ENCODE results near the gene TMCO1.
"Not testable (repeated sequence)": the region's sequence is repeated elsewhere in the genome, so short reads cannot be mapped to it uniquely, and the experiment has no call there.

Gene TMCO1

DNA sequence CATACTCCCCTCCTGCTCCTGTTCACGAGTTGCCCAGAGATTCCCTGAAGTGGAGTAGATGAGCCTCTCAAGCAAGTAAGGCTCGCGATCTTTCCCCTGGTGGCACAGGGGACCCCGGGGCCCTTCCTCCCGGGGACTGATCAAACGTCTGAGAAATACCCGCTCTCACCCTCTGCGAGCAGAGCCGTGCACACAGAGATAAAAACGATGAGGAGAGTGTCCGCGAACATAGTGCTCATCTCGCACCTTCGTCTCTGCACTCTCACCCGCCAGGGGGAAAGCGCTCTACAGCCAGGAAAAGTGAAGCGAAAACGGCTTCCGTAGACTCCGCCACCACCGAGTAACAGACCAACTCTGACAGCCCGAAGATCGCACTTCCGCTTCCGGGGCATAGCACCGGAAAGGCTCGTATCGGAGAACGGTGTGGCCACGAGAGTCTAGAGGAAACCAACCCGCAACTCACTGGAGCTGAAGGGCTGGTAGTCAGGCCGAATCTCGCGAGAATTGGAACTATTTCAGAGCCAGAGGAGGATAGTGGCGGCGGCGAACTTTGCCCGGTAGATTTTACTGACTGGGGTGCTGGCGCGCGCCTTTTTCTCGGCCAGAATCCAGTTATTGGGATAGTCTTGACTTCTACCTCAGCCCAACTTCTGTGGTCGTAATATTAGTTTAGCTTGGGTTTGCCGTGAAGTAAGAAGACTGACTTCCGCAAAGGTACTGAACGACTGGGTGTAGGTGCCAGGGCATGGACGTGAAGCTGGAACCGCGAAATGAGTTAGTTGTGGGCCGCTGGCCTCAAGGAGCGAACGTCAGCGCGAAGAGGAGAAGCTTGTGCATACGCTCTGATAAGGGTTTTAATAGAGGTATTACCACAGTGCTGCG is at the start of gene TMCO1:
Gene TMCO1, minus strand, starts transcription at position 356 of the 882 bp plus-strand sequence. Its CDS starts 117 bp downstream, at position 239.
- DNase-seq: peak; percentile 86

DNA sequence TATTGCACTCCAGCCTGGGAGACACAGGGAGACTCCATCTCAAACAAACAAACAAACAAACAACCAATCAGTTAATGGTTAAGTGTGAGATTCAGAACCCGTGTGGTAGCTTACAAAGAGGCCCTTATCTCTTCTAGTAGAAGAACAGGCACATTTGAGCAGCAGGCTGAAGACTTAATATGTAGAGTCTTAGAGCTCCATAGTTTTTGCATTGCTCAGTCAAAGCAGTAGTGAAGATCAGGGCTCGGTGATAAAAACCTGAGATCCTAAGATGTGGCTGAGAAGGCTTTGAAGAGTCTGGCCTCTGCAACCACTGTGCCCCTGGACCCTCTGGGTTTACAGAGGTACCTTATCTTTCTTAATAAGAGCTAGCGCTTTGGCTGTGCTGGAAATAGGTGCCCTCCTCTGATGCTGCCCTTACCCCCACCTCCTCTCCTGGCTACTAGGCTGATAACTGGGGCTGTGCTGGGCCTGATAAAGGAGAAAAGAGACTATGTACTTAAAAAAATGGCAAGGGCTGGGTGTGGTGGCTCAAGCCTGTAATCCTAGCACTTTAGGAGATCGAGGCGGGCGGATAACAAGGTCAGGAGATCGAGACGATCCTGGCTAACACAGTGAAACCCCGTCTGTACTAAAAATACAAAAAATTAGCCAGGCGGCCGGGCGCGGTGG is 48.3 kb upstream of the TMCO1 start:
- DNase-seq: no peak

GRCh38 chr1:165816157-165816556 is 47.5 kb upstream of the TMCO1 start:
- no peak for DNase-seq

DNA sequence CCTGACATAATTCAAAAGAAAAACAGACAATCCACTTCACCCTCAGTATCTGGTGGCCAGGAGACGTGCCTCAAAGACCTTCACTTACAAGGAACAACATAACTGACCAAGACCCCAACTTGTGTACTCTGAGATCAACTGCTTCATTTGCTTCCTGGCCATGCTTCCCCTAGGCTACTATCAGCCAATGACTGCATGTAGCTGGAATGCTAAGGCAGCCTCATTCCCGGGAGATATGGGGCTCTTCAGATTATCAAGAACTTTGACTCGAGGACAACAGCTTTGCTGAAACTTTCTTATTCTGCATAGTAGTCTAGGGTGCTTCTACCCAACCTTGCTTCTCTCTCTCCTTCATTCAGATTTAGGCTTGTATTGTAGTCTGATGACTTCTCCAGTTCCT is 47.1 kb upstream of the TMCO1 start:
- DNase-seq: no peak

- DNase-seq: no peak
Observed at GRCh38 chr1:165807613-165808012, 38.9 kb upstream of the TMCO1 start.

DNA sequence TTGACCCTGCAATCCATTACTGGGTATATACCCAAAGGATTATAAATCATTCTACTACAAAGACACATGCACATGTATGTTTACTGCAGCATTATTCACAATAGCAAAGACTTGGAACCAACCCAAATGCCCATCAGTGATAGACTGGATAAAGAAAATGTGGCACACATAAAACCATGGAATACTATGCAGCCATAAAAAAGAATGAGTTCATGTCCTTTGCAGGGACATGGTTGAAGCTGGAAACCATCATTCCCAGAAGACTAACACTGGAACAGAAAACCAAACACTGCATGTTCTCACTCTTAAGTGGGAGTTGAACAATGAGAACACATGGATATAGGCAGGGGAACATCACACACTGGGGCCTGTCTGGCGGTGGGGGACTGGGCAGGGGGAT is 35.8 kb upstream of the TMCO1 start:
- not testable (repeated sequence) for DNase-seq

DNA sequence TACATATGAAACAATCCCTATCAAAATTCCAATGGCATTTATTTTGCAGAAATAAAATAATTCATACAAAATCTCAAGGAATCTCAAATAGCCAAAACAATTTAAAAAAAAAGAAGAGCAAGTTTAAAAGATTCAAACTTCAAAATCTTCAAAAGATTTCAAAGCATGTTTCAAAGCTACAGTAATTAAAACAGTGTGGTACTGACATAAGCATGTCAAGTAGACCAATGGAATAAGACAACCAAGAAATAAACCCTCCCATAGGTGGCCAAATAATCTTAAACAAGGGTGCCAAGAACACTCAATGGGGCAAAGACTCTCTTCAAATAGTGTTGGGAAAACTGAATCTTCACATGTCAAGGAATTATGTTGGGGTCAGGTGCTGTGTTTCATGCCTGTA is 30.7 kb upstream of the TMCO1 start:
- no peak for DNase-seq

DNA sequence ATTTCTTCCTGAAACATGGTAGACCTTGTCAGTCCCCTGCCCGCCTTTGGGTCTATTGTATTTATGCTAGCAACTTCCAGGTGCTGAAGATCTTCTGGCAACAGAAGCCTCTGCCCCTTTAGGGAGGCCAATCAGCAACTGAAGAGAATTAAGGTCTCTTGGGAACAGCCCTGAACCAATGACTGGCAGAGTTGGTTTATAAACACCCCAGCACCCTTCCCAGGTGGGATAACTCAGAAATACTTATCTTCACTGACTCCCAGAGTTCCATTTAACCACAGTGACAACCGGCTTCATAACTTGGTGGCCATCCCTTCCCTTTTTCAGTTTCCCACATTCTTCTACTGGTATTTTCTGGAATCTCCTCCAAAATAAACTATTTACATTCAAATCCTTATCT is 27.2 kb upstream of the TMCO1 start:
- DNase-seq: no peak

GRCh38 chr1:165793951-165794350 is 25.3 kb upstream of the TMCO1 start:
- no peak for DNase-seq

GRCh38 chr1:165787741-165788140 is 19.1 kb upstream of the TMCO1 start:
- DNase-seq: no peak

- DNase-seq: not testable (repeated sequence)
Observed at GRCh38 chr1:165783519-165783918, 14.9 kb upstream of the TMCO1 start.

- not testable (repeated sequence) for DNase-seq
Observed at GRCh38 chr1:165778197-165778596, 9.5 kb upstream of the TMCO1 start.

DNA sequence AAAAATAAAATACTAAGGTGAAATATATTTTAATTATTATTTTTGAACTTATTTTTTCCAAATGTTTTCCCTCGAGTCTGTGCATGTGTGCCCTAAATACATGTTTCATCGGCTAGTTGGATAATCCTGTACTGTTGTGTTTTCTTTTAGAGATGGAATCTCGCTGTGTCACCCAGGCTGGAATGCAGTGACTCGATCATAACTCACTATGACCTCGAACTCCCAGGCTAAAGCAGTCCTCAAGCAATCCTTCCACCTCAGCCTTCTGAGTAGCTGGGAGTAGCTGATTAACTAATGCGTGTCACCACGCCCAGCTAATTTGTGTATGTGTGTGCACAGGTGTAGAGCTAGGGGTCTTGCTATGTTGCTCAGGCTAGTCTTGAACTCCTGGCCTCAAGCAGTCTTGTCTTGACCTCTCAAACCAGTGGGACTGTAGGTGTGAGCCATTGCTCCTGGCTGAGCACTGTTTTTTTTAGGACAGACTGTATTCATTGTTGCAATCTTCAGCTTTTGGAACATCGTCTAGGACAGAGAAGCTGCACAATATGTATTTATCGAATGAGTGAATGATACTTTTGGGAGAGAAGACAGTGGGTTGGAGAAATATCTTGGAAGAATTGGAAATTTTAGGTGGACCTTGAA is 4.8 kb upstream of the TMCO1 start:
- no peak for DNase-seq

DNA sequence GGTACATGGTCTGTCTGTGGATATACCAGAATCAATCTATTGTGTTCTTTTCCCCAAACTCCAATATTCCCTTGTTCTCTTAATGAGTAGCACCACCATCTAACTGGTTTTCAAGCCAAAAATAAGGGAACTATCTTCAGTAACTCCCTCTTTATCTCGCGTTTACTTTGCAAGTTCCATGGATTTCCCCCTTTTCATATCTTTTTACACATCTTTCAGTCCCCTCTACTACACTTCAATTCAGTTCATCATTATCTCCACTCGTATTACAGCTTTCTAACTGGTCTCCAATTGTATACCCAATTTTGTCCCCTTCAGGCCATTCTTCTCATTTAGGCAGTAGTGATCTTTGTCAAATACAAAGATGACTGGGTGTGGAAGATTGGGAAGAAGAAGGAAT is 4.1 kb upstream of the TMCO1 start:
- no peak for DNase-seq

- no peak for DNase-seq
Observed at GRCh38 chr1:165764277-165764676, 4.4 kb downstream of the TMCO1 start.

- no peak for DNase-seq
Observed at GRCh38 chr1:165763442-165763841, 5.2 kb downstream of the TMCO1 start.

DNA sequence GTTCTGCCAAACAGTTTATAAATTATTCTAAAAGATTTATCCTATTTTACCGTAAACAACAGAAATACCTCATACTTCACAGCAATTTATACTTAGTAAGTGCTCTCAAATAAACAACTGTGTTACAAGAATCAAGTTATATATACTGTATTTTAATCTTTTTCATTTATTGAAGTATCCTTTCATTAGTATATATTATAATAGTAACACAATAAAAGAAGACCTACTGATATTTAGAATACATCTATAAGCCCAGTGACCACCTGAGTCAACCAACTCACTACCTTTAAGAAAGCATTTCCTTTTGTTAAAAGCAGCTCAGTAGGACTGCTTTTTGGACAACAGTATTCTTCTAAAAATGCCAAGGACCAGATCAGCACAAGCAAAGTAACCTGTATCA is 5.9 kb downstream of the TMCO1 start:
- DNase-seq: no peak

- DNase-seq: no peak
Observed at GRCh38 chr1:165759095-165759494, 9.6 kb downstream of the TMCO1 start.

GRCh38 chr1:165755393-165756010 is 13.2 kb downstream of the TMCO1 start:
- no peak for DNase-seq

DNA sequence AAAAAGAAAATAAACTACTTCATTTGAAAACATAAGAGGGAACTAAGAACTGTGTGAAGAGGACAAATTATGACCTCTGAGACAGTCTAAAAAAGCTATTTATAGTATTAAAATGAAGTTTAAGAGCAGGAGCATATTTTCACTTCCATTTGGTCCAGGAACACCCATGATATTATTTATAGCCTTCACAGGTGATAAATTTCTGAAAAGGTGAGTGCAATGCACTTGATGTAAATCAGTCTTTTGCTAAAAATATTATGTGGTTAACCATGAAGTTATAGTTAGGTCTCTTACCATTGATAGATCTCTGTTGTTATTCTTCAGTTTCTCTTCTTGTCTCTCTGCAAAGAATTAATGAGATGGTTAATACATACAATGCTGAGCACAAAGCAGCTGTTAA is 14.7 kb downstream of the TMCO1 start:
- no peak for DNase-seq

DNA sequence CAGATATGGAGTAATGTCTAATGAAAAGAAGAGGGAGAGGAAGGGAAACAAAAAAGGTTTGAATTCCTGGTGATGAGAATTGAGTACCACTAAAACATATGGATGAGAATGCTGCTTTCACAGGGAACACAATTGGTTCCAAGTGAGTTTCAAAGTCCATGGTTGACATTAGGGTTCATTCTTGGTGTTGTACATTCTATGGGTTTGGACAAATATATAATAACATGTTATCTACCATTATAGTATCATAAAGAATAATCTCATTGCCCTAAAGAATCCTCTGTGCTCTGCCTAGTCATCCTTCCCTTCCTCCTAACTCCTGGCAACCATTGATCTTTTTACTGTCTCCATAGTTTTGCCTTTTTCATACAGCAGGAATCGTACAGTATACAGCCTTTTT is 20.1 kb downstream of the TMCO1 start:
- DNase-seq: no peak

DNA sequence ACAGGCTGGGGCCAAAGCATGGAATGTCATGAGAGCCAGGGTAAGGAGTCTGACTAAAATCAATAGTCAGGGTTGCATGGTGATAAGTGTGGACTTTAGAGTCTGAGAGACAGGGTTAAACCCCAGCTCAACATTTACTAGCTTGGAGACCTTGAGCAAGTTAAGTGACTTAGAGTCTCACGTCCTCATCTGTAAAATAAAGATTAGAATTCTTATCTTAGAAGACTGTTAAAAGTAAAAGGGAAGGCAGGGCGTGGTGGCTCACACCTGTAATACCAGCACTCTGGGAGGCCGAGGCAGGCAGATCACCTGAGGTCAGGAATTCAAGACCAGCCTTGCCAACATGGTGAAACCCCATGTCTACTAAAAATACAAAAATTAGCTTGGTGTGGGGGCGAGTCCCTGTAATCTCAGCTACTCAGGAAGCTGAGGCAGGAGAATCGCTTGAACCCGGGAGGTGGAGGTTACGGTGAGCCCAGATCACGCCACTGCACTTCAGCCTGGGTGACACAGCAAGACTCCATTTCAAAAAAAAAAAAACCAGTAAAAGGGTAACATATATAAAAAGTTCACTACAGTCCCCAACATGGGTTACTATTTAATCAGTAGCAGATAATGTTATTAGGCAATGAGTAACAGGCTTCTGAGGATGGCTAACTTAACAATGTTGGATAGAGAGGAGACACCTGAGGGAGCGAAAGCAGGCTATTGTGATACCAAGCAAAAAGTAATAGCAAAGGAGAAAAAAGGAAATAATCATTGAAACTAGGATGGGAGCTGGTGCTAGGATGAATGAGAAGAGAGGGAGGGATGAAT is 20.8 kb downstream of the TMCO1 start:
- no peak for DNase-seq
